GM23338 (cell line): ENCODE results near the gene GBP7. TPM values are rescaled to one million over a fixed set of nuclear protein-coding genes. Genes with fewer than 3 reads are reported as not detected.
A peak's percentile ranks its signal among the peaks of the same experiment; 100 is the strongest.

Experiments
- ATAC-seq: fragments of 200-7000 bp; cut with Tn5 transposase; 3 replicates; pipeline ENCODE4 v1.9.1; 2020
- DNase-seq: peaks from one replicate; pipeline ENCODE4 v3.0.0-alpha.2; 2015; ENCODE audit warnings: low spot score
- H2AFZ ChIP-seq: fragments of 200-600 bp; sonication (generic); 2 replicates; pipeline ENCODE4 v1.8.0; 2016; ENCODE audit warnings: antibody characterized with exemption, mild to moderate bottlenecking, moderate library complexity
- H3F3A ChIP-seq: fragments of 200-600 bp; sonication (generic); replicated peaks from 2 replicates; pipeline ENCODE4 v1.8.0; 2017; ENCODE audit warnings: antibody characterized with exemption, mixed run types, low read depth
- H3K27ac ChIP-seq: fragments of 200-600 bp; sonication (generic); 2 replicates; pipeline ENCODE4 v1.6.1; 2016; ENCODE audit warnings: low read depth
- H3K27me3 ChIP-seq: fragments of 200-600 bp; sonication (generic); 2 replicates; pipeline ENCODE4 v1.8.0; 2016; ENCODE audit warnings: mild to moderate bottlenecking, mixed run types, moderate library complexity; ENCODE audit not compliant: insufficient read depth
- H3K36me3 ChIP-seq: fragments of 200-600 bp; sonication (generic); 2 replicates; pipeline ENCODE4 v1.8.0; 2016; ENCODE audit warnings: mild to moderate bottlenecking; ENCODE audit not compliant: insufficient read depth
- H3K4me1 ChIP-seq: fragments of 200-600 bp; sonication (generic); 2 replicates; pipeline ENCODE4 v1.8.0; 2016; ENCODE audit warnings: mild to moderate bottlenecking, moderate library complexity; ENCODE audit not compliant: insufficient read depth
- H3K4me2 ChIP-seq: fragments of 200-600 bp; sonication (generic); 2 replicates; pipeline ENCODE4 v1.7.1; 2017; ENCODE audit warnings: mixed run types
- H3K4me3 ChIP-seq: fragments of 200-600 bp; sonication (generic); 2 replicates; pipeline ENCODE4 v1.6.1; 2016; ENCODE audit warnings: mixed run types
- H3K79me2 ChIP-seq: fragments of 200-600 bp; sonication (generic); replicated peaks from 2 replicates; pipeline ENCODE4 v1.8.0; 2017; ENCODE audit warnings: mild to moderate bottlenecking; ENCODE audit not compliant: insufficient read depth
- H3K9me2 ChIP-seq: fragments of 200-600 bp; sonication (generic); 2 replicates; pipeline ENCODE4 v1.8.0; 2017; ENCODE audit not compliant: insufficient read depth
- H4K20me1 ChIP-seq: fragments of 200-600 bp; sonication (generic); replicated peaks from 2 replicates; pipeline ENCODE4 v1.8.0; 2017; ENCODE audit warnings: mild to moderate bottlenecking; ENCODE audit not compliant: insufficient read depth
- H3K27ac Mint-ChIP-seq: 2 replicates; pipeline ENCODE4 v1.8.0; 2020; ENCODE audit warnings: inconsistent platforms, mild to moderate bottlenecking, moderate library complexity, mixed read lengths
- H3K27me3 Mint-ChIP-seq: 3 replicates; pipeline ENCODE4 v1.8.0; 2022; ENCODE audit warnings: low read depth, mild to moderate bottlenecking, moderate library complexity, mixed read lengths, inconsistent platforms; ENCODE audit not compliant: insufficient read depth, poor library complexity
- H3K36me3 Mint-ChIP-seq: 3 replicates; pipeline ENCODE4 v1.8.0; 2021; ENCODE audit warnings: low read depth, mild to moderate bottlenecking, inconsistent platforms, moderate library complexity, mixed read lengths
- H3K4me1 Mint-ChIP-seq: 3 replicates; pipeline ENCODE4 v1.8.0; 2020; ENCODE audit warnings: mild to moderate bottlenecking, inconsistent platforms, mixed read lengths
- H3K4me3 Mint-ChIP-seq: 3 replicates; pipeline ENCODE4 v1.8.0; 2021; ENCODE audit warnings: moderate library complexity, mild to moderate bottlenecking, inconsistent platforms, mixed read lengths
- H3K9me3 Mint-ChIP-seq: 3 replicates; pipeline ENCODE4 v1.8.0; 2020; ENCODE audit warnings: moderate library complexity, mild to moderate bottlenecking, inconsistent platforms, mixed read lengths
- CREB1 ChIP-seq: fragments of 250-450 bp; sonication (Bioruptor Pico); IDR thresholded peaks from 2 replicates; pipeline ENCODE4 v1.5.0; 2020; ENCODE audit warnings: low read depth, mild to moderate bottlenecking, moderate library complexity
- ETS1 ChIP-seq: IDR thresholded peaks from 2 replicates; pipeline ENCODE4 v1.6.1; 2016; ENCODE audit warnings: antibody characterized with exemption
- EZH2 ChIP-seq: fragments of 200-600 bp; sonication (generic); IDR thresholded peaks from one replicate; pipeline ENCODE4 v1.8.0; 2017; ENCODE audit warnings: antibody characterized with exemption, mild to moderate bottlenecking, low read depth; ENCODE audit not compliant: unreplicated experiment
- EZH2phosphoT487 ChIP-seq: fragments of 200-600 bp; sonication (generic); IDR thresholded peaks from one replicate; pipeline ENCODE4 v1.8.1; 2018; ENCODE audit warnings: antibody characterized with exemption; ENCODE audit not compliant: unreplicated experiment
- JUNB ChIP-seq: IDR thresholded peaks from one replicate; pipeline ENCODE4 v1.6.1; 2016; ENCODE audit warnings: antibody characterized with exemption; ENCODE audit not compliant: unreplicated experiment
- NANOG ChIP-seq: IDR thresholded peaks from 2 replicates; pipeline ENCODE4 v1.6.1; 2016; ENCODE audit warnings: antibody characterized with exemption, borderline replicate concordance
- POLR2AphosphoS5 ChIP-seq: IDR thresholded peaks from 2 replicates; pipeline ENCODE4 v1.6.1; 2016; ENCODE audit warnings: antibody characterized with exemption, low read depth
- REST ChIP-seq: IDR thresholded peaks from one replicate; pipeline ENCODE4 v1.6.1; 2018; ENCODE audit warnings: antibody characterized with exemption; ENCODE audit not compliant: unreplicated experiment
- STAT1 ChIP-seq: IDR thresholded peaks from one replicate; pipeline ENCODE4 v1.6.1; 2016; ENCODE audit warnings: antibody characterized with exemption; ENCODE audit not compliant: unreplicated experiment
- ZNF114 ChIP-seq: fragments of 250-450 bp; sonication (Bioruptor Pico); IDR thresholded peaks from 2 replicates; pipeline ENCODE4 v1.5.0; 2020; ENCODE audit warnings: mild to moderate bottlenecking, moderate library complexity
- ZNF331 ChIP-seq: fragments of 250-450 bp; sonication (Bioruptor Pico); IDR thresholded peaks from 2 replicates; pipeline ENCODE4 v1.5.0; 2020; ENCODE audit warnings: low read depth, mild to moderate bottlenecking, moderate library complexity
- ZNF462 ChIP-seq: fragments of 250-450 bp; sonication (Bioruptor Pico); IDR thresholded peaks from 2 replicates; pipeline ENCODE4 v1.5.0; 2020; ENCODE audit warnings: mild to moderate bottlenecking, moderate library complexity
- polyA plus RNA-seq: library from polyadenylated mRNA; unstranded; fragments of >200 nt; fragmentation: Nextera tagmentation; extraction: Ambion mirVana; gene quantifications from 2 replicates; pipeline ENCODE4 v1.2.1, GENCODE V29; 2016
- total RNA-seq: library from RNA; depleted of rRNA; stranded (reverse); fragments of >200 nt; shearing (Covaris generic); gene quantifications from 2 replicates; pipeline ENCODE4 v1.2.3, GENCODE V29; 2014
- TF ChIP-seq, protein P1 (sequence below), 2 experiments: fragments of 200-600 bp in 1 of 2; sonication (generic) in 1 of 2; conservative IDR thresholded peaks; 2 replicates each; pipeline versions ENCODE4 v1.5.1 to v1.6.1; 2016 to 2017; ENCODE audit warnings: antibody characterized with exemption in 2 of 2, low read depth in 2 of 2, mild to moderate bottlenecking in 2 of 2, moderate library complexity in 1 of 2

GBP7 gene
- total and polyA plus RNA-seq, 2 experiments from 2014 or later = not detected

DNA sequence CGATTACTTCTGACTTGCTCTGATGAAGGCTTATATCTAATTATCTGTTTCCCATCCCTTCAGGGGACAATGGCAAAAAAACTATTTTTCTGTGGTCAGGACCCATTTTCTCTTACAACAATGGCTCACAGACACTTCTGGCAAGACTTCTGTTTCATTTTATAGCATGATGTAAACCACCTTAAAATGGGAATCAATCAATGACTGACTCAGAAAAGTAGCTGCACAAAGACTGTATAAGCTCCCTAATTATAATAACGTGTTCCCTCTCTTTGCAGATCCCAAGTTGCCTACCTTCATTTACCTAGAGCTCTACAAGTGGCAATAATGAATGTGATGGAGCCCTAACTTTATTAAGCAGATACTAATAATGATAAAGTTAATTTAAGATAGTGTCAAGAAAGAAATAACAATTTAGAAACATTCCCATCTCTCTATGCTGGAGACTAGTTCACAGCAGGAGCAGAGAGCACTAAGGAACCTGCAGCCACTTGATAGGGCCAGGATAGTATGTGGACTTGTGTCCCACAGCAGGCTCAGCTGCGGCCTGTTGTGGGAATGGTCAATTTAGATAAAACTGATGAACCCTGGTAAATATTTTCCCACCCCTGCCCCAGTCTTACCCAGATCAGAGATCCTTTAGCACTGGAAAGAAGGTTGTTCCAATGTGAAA is 50.4 kb downstream of the GBP7 start:
- H3K27ac Mint-ChIP-seq = no peak overlapping the region
- Histone ChIP-seq H3K4me3 (no peak overlapping the region), H4K20me1 (no peaks in the 10 kb centered on the region), H3K27ac (no peak overlapping the region), H2AFZ (peak overlapping the region; percentile 60), H3K27me3 (no peaks in the 10 kb centered on the region), H3K4me1 (no peaks in the 10 kb centered on the region), H3K9me2 (0 out of 2 replicates have a peak, but pooled peaks cover 7% of the 10 kb centered on the region), H3F3A (no peaks in the 10 kb centered on the region), H3K79me2 (no peaks in the 10 kb centered on the region), H3K4me2 (no peak overlapping the region), H3K36me3 (no peaks in the 10 kb centered on the region)
- DNase-seq (no peak), ATAC-seq (no peak)
- no peaks in the 10 kb centered on the region for H3K9me3 Mint-ChIP-seq
- H3K36me3 Mint-ChIP-seq = no peaks in the 10 kb centered on the region
- H3K4me3 Mint-ChIP-seq = no peak overlapping the region
- no peaks in the 10 kb centered on the region for H3K27me3 Mint-ChIP-seq
- TF ChIP-seq, protein P1, sequence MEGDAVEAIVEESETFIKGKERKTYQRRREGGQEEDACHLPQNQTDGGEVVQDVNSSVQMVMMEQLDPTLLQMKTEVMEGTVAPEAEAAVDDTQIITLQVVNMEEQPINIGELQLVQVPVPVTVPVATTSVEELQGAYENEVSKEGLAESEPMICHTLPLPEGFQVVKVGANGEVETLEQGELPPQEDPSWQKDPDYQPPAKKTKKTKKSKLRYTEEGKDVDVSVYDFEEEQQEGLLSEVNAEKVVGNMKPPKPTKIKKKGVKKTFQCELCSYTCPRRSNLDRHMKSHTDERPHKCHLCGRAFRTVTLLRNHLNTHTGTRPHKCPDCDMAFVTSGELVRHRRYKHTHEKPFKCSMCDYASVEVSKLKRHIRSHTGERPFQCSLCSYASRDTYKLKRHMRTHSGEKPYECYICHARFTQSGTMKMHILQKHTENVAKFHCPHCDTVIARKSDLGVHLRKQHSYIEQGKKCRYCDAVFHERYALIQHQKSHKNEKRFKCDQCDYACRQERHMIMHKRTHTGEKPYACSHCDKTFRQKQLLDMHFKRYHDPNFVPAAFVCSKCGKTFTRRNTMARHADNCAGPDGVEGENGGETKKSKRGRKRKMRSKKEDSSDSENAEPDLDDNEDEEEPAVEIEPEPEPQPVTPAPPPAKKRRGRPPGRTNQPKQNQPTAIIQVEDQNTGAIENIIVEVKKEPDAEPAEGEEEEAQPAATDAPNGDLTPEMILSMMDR (conservative IDR thresholded peaks at IDR 0.05; ENCODE audit: low read depth in 2 of 2) = no peak
- TF ChIP-seq REST (no peak), ZNF114 (CRISPR knock-in tag) (no peak), EZH2 (no peak), JUNB (no peak), POLR2AphosphoS5 (no peak), EZH2phosphoT487 (no peak), ETS1 (no peak), STAT1 (no peak), CREB1 (CRISPR knock-in tag) (no peak), ZNF331 (CRISPR knock-in tag) (no peak), ZNF462 (no peak), NANOG (no peak)
- H3K4me1 Mint-ChIP-seq = no peaks in the 10 kb centered on the region; the same call in 2 of the 3 replicates
